Measurements from ENCODE around the gene MYL5. TPM values are rescaled to one million over a fixed set of nuclear protein-coding genes. Genes with fewer than 3 reads are reported as not detected.
A peak's percentile ranks its signal among the peaks of the same experiment; 100 is the strongest.

Gene MYL5
- total RNA-seq, 4 donors from 2014 or later = 4.6 to 9.9 TPM; not detected in 2

- H3K4me1 ChIP-seq = peaks cover 0 to 7% of the 10 kb centered on the region in 2 donors
- intact Hi-C loops (cut with DNase I; ENCODE audit: low total_unique reads) = no loop called here
- H3K9me3 ChIP-seq = no peaks in the 10 kb centered on the region
- H3K36me3 ChIP-seq = no peaks in the 10 kb centered on the region
- H3K4me3 ChIP-seq = no peak overlapping the region
- no peak for DNase-seq
- H3K27me3 ChIP-seq = no peaks in the 10 kb centered on the region
- TF ChIP-seq POLR2A (IDR thresholded peaks at IDR 0.05) = no peak
- no peak overlapping the region for H3K27ac ChIP-seq
Measured at GRCh38 chr4:718460-718859, 44.1 kb downstream of the MYL5 start.

GRCh38 chr4:720111-720860 lies 45.9 kb downstream of the MYL5 start:
- intact Hi-C loops (cut with DNase I; ENCODE audit: low total_unique reads) = no loop called here
- Histone ChIP-seq H3K9me3 (no peaks in the 10 kb centered on the region), H3K4me3 (no peak overlapping the region), H3K27ac (peak overlapping the region in 1 of 2 donors; percentile 65), H3K4me1 (peaks cover 0 to 8% of the 10 kb centered on the region in 2 donors), H3K36me3 (no peaks in the 10 kb centered on the region), H3K27me3 (no peaks in the 10 kb centered on the region)
- TF ChIP-seq CTCF (IDR thresholded peaks at IDR 0.05) = no peak
- no peak for TF ChIP-seq POLR2A (IDR thresholded peaks at IDR 0.05)
- DNase-seq = no peak

- TF ChIP-seq CTCF (IDR thresholded peaks at IDR 0.05) (no peak), POLR2A (IDR thresholded peaks at IDR 0.05) (no peak)
- no peaks in the 10 kb centered on the region for H3K27me3 ChIP-seq
- no peaks in the 10 kb centered on the region for H3K36me3 ChIP-seq
- peak; percentile 48 to 49 for DNase-seq
- peaks cover 0 to 9% of the 10 kb centered on the region in 2 donors for H3K4me1 ChIP-seq
- H3K4me3 ChIP-seq = no peak overlapping the region
- intact Hi-C loops (cut with DNase I; ENCODE audit: low total_unique reads) = no loop called here
- no peaks in the 10 kb centered on the region for H3K9me3 ChIP-seq
- H3K27ac ChIP-seq = peak overlapping the region; percentile 23 to 65
Measured at GRCh38 chr4:721261-722168, 47.2 kb downstream of the MYL5 start.

GRCh38 chr4:722169-722725 lies 47.9 kb downstream of the MYL5 start:
- no peaks in the 10 kb centered on the region for H3K9me3 ChIP-seq
- TF ChIP-seq POLR2A (IDR thresholded peaks at IDR 0.05) (no peak), CTCF (IDR thresholded peaks at IDR 0.05) (no peak)
- intact Hi-C loops (cut with DNase I; ENCODE audit: low total_unique reads) = no loop called here
- no peak overlapping the region for H3K4me3 ChIP-seq
- H3K27me3 ChIP-seq = no peaks in the 10 kb centered on the region
- H3K4me1 ChIP-seq = peaks cover 0 to 9% of the 10 kb centered on the region in 2 donors
- no peak for DNase-seq
- no peak overlapping the region for H3K27ac ChIP-seq
- no peaks in the 10 kb centered on the region for H3K36me3 ChIP-seq

GRCh38 chr4:722851-723360 lies 48.6 kb downstream of the MYL5 start:
- H3K27me3 ChIP-seq = no peaks in the 10 kb centered on the region
- peaks cover 0 to 9% of the 10 kb centered on the region in 2 donors for H3K4me1 ChIP-seq
- H3K9me3 ChIP-seq = no peaks in the 10 kb centered on the region
- H3K27ac ChIP-seq = no peak overlapping the region
- TF ChIP-seq POLR2A (IDR thresholded peaks at IDR 0.05) (no peak), CTCF (IDR thresholded peaks at IDR 0.05) (no peak)
- no peak for DNase-seq
- intact Hi-C loops (cut with DNase I; ENCODE audit: low total_unique reads) = no loop called here
- H3K4me3 ChIP-seq = no peak overlapping the region
- no peaks in the 10 kb centered on the region for H3K36me3 ChIP-seq
